ENCODE measurements around the gene SYP.

GRCh38 chrX:49178537-49178936, 21.5 kb downstream of the SYP start:
- TF ChIP-seq CTCF (IDR thresholded peaks at IDR 0.05) (no peak), POLR2A (IDR thresholded peaks at IDR 0.05) (no peak)
